GM23338 (cell line): ENCODE data around the gene DNMT1. TPM values are rescaled to one million over a fixed set of nuclear protein-coding genes. Genes with fewer than 3 reads are reported as not detected.
"Not testable (repeated sequence)": the region's sequence is repeated elsewhere in the genome, so short reads cannot be mapped to it uniquely, and the experiment has no call there.

Experiments used
- ATAC-seq: fragments of 200-7000 bp; cut with Tn5 transposase; 3 replicates; pipeline ENCODE4 v1.9.1; 2020
- DNase-seq: peaks from one replicate; pipeline ENCODE4 v3.0.0-alpha.2; 2015; ENCODE audit warnings: low spot score
- H2AFZ ChIP-seq: fragments of 200-600 bp; sonication (generic); 2 replicates; pipeline ENCODE4 v1.8.0; 2016; ENCODE audit warnings: antibody characterized with exemption, mild to moderate bottlenecking, moderate library complexity
- H3F3A ChIP-seq: fragments of 200-600 bp; sonication (generic); replicated peaks from 2 replicates; pipeline ENCODE4 v1.8.0; 2017; ENCODE audit warnings: antibody characterized with exemption, mixed run types, low read depth
- H3K27ac ChIP-seq: fragments of 200-600 bp; sonication (generic); 2 replicates; pipeline ENCODE4 v1.6.1; 2016; ENCODE audit warnings: low read depth
- H3K27me3 ChIP-seq: fragments of 200-600 bp; sonication (generic); 2 replicates; pipeline ENCODE4 v1.8.0; 2016; ENCODE audit warnings: mild to moderate bottlenecking, mixed run types, moderate library complexity; ENCODE audit not compliant: insufficient read depth
- H3K36me3 ChIP-seq: fragments of 200-600 bp; sonication (generic); 2 replicates; pipeline ENCODE4 v1.8.0; 2016; ENCODE audit warnings: mild to moderate bottlenecking; ENCODE audit not compliant: insufficient read depth
- H3K4me1 ChIP-seq: fragments of 200-600 bp; sonication (generic); 2 replicates; pipeline ENCODE4 v1.8.0; 2016; ENCODE audit warnings: mild to moderate bottlenecking, moderate library complexity; ENCODE audit not compliant: insufficient read depth
- H3K4me2 ChIP-seq: fragments of 200-600 bp; sonication (generic); 2 replicates; pipeline ENCODE4 v1.7.1; 2017; ENCODE audit warnings: mixed run types
- H3K4me3 ChIP-seq: fragments of 200-600 bp; sonication (generic); 2 replicates; pipeline ENCODE4 v1.6.1; 2016; ENCODE audit warnings: mixed run types
- H3K79me2 ChIP-seq: fragments of 200-600 bp; sonication (generic); replicated peaks from 2 replicates; pipeline ENCODE4 v1.8.0; 2017; ENCODE audit warnings: mild to moderate bottlenecking; ENCODE audit not compliant: insufficient read depth
- H3K9me2 ChIP-seq: fragments of 200-600 bp; sonication (generic); 2 replicates; pipeline ENCODE4 v1.8.0; 2017; ENCODE audit not compliant: insufficient read depth
- H4K20me1 ChIP-seq: fragments of 200-600 bp; sonication (generic); replicated peaks from 2 replicates; pipeline ENCODE4 v1.8.0; 2017; ENCODE audit warnings: mild to moderate bottlenecking; ENCODE audit not compliant: insufficient read depth
- H3K27ac Mint-ChIP-seq: 2 replicates; pipeline ENCODE4 v1.8.0; 2020; ENCODE audit warnings: inconsistent platforms, mild to moderate bottlenecking, moderate library complexity, mixed read lengths
- H3K27me3 Mint-ChIP-seq: 3 replicates; pipeline ENCODE4 v1.8.0; 2022; ENCODE audit warnings: low read depth, mild to moderate bottlenecking, moderate library complexity, mixed read lengths, inconsistent platforms; ENCODE audit not compliant: insufficient read depth, poor library complexity
- H3K36me3 Mint-ChIP-seq: 3 replicates; pipeline ENCODE4 v1.8.0; 2021; ENCODE audit warnings: low read depth, mild to moderate bottlenecking, inconsistent platforms, moderate library complexity, mixed read lengths
- H3K4me1 Mint-ChIP-seq: 3 replicates; pipeline ENCODE4 v1.8.0; 2020; ENCODE audit warnings: mild to moderate bottlenecking, inconsistent platforms, mixed read lengths
- H3K4me3 Mint-ChIP-seq: 3 replicates; pipeline ENCODE4 v1.8.0; 2021; ENCODE audit warnings: moderate library complexity, mild to moderate bottlenecking, inconsistent platforms, mixed read lengths
- H3K9me3 Mint-ChIP-seq: 3 replicates; pipeline ENCODE4 v1.8.0; 2020; ENCODE audit warnings: moderate library complexity, mild to moderate bottlenecking, inconsistent platforms, mixed read lengths
- ETS1 ChIP-seq: IDR thresholded peaks from 2 replicates; pipeline ENCODE4 v1.6.1; 2016; ENCODE audit warnings: antibody characterized with exemption
- EZH2 ChIP-seq: fragments of 200-600 bp; sonication (generic); IDR thresholded peaks from one replicate; pipeline ENCODE4 v1.8.0; 2017; ENCODE audit warnings: antibody characterized with exemption, mild to moderate bottlenecking, low read depth; ENCODE audit not compliant: unreplicated experiment
- EZH2phosphoT487 ChIP-seq: fragments of 200-600 bp; sonication (generic); IDR thresholded peaks from one replicate; pipeline ENCODE4 v1.8.1; 2018; ENCODE audit warnings: antibody characterized with exemption; ENCODE audit not compliant: unreplicated experiment
- JUNB ChIP-seq: IDR thresholded peaks from one replicate; pipeline ENCODE4 v1.6.1; 2016; ENCODE audit warnings: antibody characterized with exemption; ENCODE audit not compliant: unreplicated experiment
- NANOG ChIP-seq: IDR thresholded peaks from 2 replicates; pipeline ENCODE4 v1.6.1; 2016; ENCODE audit warnings: antibody characterized with exemption, borderline replicate concordance
- POLR2AphosphoS5 ChIP-seq: IDR thresholded peaks from 2 replicates; pipeline ENCODE4 v1.6.1; 2016; ENCODE audit warnings: antibody characterized with exemption, low read depth
- REST ChIP-seq: IDR thresholded peaks from one replicate; pipeline ENCODE4 v1.6.1; 2018; ENCODE audit warnings: antibody characterized with exemption; ENCODE audit not compliant: unreplicated experiment
- STAT1 ChIP-seq: IDR thresholded peaks from one replicate; pipeline ENCODE4 v1.6.1; 2016; ENCODE audit warnings: antibody characterized with exemption; ENCODE audit not compliant: unreplicated experiment
- ZNF331 ChIP-seq: fragments of 250-450 bp; sonication (Bioruptor Pico); IDR thresholded peaks from 2 replicates; pipeline ENCODE4 v1.5.0; 2020; ENCODE audit warnings: low read depth, mild to moderate bottlenecking, moderate library complexity
- polyA plus RNA-seq: library from polyadenylated mRNA; unstranded; fragments of >200 nt; fragmentation: Nextera tagmentation; extraction: Ambion mirVana; gene quantifications from 2 replicates; pipeline ENCODE4 v1.2.1, GENCODE V29; 2016
- total RNA-seq: library from RNA; depleted of rRNA; stranded (reverse); fragments of >200 nt; shearing (Covaris generic); gene quantifications from 2 replicates; pipeline ENCODE4 v1.2.3, GENCODE V29; 2014

DNMT1 gene
- total and polyA plus RNA-seq, 2 experiments from 2014 or later = 238 to 589 TPM

DNA sequence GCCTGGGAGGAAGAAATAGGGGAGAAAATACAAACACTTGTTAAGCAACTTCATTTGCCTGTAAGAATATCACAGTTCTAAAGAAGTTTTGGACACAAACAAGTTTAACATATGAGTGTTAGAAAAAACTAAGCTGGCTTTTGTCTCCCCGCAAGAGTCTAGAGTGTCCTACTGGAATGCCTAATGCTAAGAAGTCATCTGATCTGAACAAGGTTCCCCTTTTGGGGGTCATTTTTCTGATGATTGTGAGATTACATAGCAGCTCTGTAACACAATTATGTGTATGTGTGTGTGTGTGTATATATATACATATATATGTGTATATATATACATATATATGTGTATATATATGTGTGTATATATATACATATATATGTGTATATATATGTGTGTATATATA is 12.7 kb downstream of the DNMT1 start (continued):
- no peak for TF ChIP-seq ETS1
- TF ChIP-seq JUNB = no peak

DNA sequence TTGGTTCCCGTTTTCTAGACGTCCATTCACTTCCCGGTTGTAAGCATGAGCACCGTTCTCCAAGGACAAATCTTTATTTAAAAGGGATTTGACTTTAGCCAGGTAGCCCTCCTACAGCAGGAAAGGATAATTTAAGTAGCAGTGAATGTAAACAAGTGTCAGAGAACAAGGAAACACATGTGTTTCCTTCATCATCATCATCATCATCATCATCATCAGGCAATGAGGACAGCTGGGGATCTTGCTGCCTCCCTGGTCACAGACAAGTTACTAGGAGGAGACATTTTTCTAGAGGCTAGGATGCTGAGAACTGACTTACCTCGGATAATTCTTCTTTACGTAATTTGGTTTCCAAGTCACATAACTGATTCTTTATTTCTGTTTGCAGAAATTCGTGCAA is 14.3 kb downstream of the DNMT1 start:
- Mint-ChIP-seq H3K27me3 (peaks cover 2% of the 10 kb centered on the region), H3K9me3 (no peaks in the 10 kb centered on the region), H3K27ac (no peak overlapping the region), H3K4me3 (no peak overlapping the region), H3K4me1 (no peaks in the 10 kb centered on the region), H3K36me3 (peaks cover 58% of the 10 kb centered on the region)
- no peak overlapping the region for H3K4me3 ChIP-seq
- H3K27ac ChIP-seq = no peak overlapping the region
- H3F3A ChIP-seq = 0 out of 2 replicates have a peak, but pooled peaks cover 2% of the 10 kb centered on the region
- no peaks in the 10 kb centered on the region for H3K4me1 ChIP-seq
- no peaks in the 10 kb centered on the region for H3K27me3 ChIP-seq
- ATAC-seq (no peak), DNase-seq (no peak)
- TF ChIP-seq ZNF331 (CRISPR knock-in tag) (no peak), NANOG (no peak), EZH2phosphoT487 (no peak), REST (no peak), EZH2 (no peak), POLR2AphosphoS5 (no peak), STAT1 (no peak)
- peaks cover 33% of the 10 kb centered on the region for H4K20me1 ChIP-seq
- no peak overlapping the region for H3K4me2 ChIP-seq
- H3K9me2 ChIP-seq = no peaks in the 10 kb centered on the region
- H2AFZ ChIP-seq = no peak overlapping the region
- peaks cover 49% of the 10 kb centered on the region for H3K79me2 ChIP-seq
- peaks cover 47% of the 10 kb centered on the region for H3K36me3 ChIP-seq

GRCh38 chr19:10180024-10180423 is 14.7 kb downstream of the DNMT1 start:
- H3K27ac Mint-ChIP-seq, H3K4me2 ChIP-seq, H3K27me3 ChIP-seq, H3K27ac ChIP-seq, H3K4me3 Mint-ChIP-seq, H3K4me1 Mint-ChIP-seq, DNase-seq, H2AFZ ChIP-seq, H3K4me3 ChIP-seq, H3K4me1 ChIP-seq, H3K27me3 Mint-ChIP-seq, H3K9me3 Mint-ChIP-seq, H3F3A ChIP-seq, H3K9me2 ChIP-seq, ATAC-seq: not testable (repeated sequence)
- Histone ChIP-seq H3K36me3 (peaks cover 51% of the 10 kb centered on the region), H3K79me2 (peaks cover 48% of the 10 kb centered on the region), H4K20me1 (peaks cover 33% of the 10 kb centered on the region)
- H3K36me3 Mint-ChIP-seq = peaks cover 62% of the 10 kb centered on the region
